ENCODE data around the gene AP1B1. TPM values are rescaled to one million over a fixed set of nuclear protein-coding genes. Genes with fewer than 3 reads are reported as not detected.
"Not testable (repeated sequence)": the region's sequence is repeated elsewhere in the genome, so short reads cannot be mapped to it uniquely, and the experiment has no call there.

Gene AP1B1
- total RNA-seq, 1 donor from 2014 or later, result 70.3 TPM

GRCh38 chr22:29345932-29346331 lies 42.4 kb downstream of the AP1B1 start:
- H3K27me3 ChIP-seq (ENCODE audit: low read depth), result no peaks in the 10 kb centered on the region
- H3K36me3 ChIP-seq, result peaks cover 99% of the 10 kb centered on the region
- ATAC-seq, result peak in 1 of 2 donors; percentile 27
- no peak overlapping the region for H3K4me3 ChIP-seq
- H3K4me1 ChIP-seq, result peaks cover 9% of the 10 kb centered on the region
- no peak for DNase-seq
- intact Hi-C loops (cut with DNase I), result no loop called here
- TF ChIP-seq CTCF (IDR thresholded peaks at IDR 0.05), result no peak
- H3K9me3 ChIP-seq, result no peaks in the 10 kb centered on the region
- no peak overlapping the region for H3K27ac ChIP-seq

DNA sequence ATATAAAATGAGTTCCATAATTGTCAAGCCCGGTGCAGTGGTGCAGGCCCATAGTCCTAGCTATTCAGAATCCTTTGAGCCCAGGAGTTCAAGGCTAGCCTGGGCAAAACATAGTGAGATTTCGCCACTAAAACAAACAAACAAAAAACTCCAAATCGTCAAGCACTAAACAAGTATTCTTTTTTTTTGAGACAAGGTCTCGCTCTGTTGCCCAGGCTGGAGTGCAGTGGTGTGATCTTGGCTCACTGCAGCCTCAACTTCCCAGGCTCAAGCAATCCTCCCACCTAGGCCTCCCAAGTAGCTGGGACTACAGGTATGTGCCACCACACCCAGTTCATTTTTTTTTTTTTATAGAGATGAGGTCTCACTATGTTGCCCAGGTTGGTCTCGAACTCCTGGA lies 43.5 kb downstream of the AP1B1 start:
- H3K27me3 ChIP-seq (ENCODE audit: low read depth); intact Hi-C loops (cut with DNase I); H3K27ac ChIP-seq; ATAC-seq; H3K4me1 ChIP-seq; H3K4me3 ChIP-seq; DNase-seq; H3K9me3 ChIP-seq: not testable (repeated sequence)
- H3K36me3 ChIP-seq, result peaks cover 99% of the 10 kb centered on the region

GRCh38 chr22:29344137-29344536 lies 44.2 kb downstream of the AP1B1 start:
- ATAC-seq, result peak; percentile 76 to 86
- DNase-seq, result peak; percentile 79
- Histone ChIP-seq H3K9me3 (no peaks in the 10 kb centered on the region), H3K4me3 (no peak overlapping the region), H3K27me3 (ENCODE audit: low read depth) (no peaks in the 10 kb centered on the region), H3K36me3 (peaks cover 99% of the 10 kb centered on the region), H3K27ac (no peak overlapping the region), H3K4me1 (peaks cover 9% of the 10 kb centered on the region)
- intact Hi-C loops (cut with DNase I), result no loop called here
- no peak for TF ChIP-seq CTCF (IDR thresholded peaks at IDR 0.05)

- H3K4me3 ChIP-seq, result no peak overlapping the region
- peak; percentile 75 for DNase-seq
- peaks cover 9% of the 10 kb centered on the region for H3K4me1 ChIP-seq
- H3K36me3 ChIP-seq, result peaks cover 99% of the 10 kb centered on the region
- ATAC-seq, result peak; percentile 65 to 73
- TF ChIP-seq CTCF (IDR thresholded peaks at IDR 0.05), result no peak
- intact Hi-C loops (cut with DNase I), result no loop called here
- H3K9me3 ChIP-seq, result no peaks in the 10 kb centered on the region
- no peaks in the 10 kb centered on the region for H3K27me3 ChIP-seq (ENCODE audit: low read depth)
- H3K27ac ChIP-seq, result no peak overlapping the region
Observed at GRCh38 chr22:29343313-29343805, 45.0 kb downstream of the AP1B1 start.

GRCh38 chr22:29342577-29343312 lies 45.6 kb downstream of the AP1B1 start:
- H3K4me1 ChIP-seq, result peaks cover 9% of the 10 kb centered on the region
- no peaks in the 10 kb centered on the region for H3K27me3 ChIP-seq (ENCODE audit: low read depth)
- no peak overlapping the region for H3K4me3 ChIP-seq
- DNase-seq (no peak), ATAC-seq (peak; percentile 13)
- H3K36me3 ChIP-seq, result peaks cover 99% of the 10 kb centered on the region
- intact Hi-C loops (cut with DNase I), result no loop called here
- H3K27ac ChIP-seq, result no peak overlapping the region
- H3K9me3 ChIP-seq, result no peaks in the 10 kb centered on the region
- TF ChIP-seq CTCF (IDR thresholded peaks at IDR 0.05), result no peak

DNA sequence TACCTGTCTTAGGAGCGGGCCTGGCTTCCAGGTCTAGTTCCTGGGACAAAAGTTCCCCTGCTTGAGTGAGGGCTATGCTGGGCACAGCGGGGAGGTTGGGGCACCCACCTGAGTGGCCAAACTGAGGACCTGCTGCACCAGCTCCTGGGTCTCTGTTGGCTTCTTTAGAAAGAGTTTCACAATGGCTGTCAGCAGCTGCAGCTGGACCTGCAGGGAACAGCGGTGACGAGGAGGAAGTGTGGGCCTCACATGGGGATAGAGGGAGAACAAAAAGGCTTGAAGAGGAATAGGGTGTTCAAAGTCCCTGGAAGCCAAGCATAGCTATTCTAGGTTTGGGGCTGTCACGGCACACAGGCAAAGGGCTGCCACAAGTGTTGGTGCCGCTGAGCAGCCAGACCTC lies 46.2 kb downstream of the AP1B1 start:
- DNase-seq (no peak), ATAC-seq (no peak)
- no peaks in the 10 kb centered on the region for H3K27me3 ChIP-seq (ENCODE audit: low read depth)
- no peak for TF ChIP-seq CTCF (IDR thresholded peaks at IDR 0.05)
- H3K4me3 ChIP-seq, result no peak overlapping the region
- no peaks in the 10 kb centered on the region for H3K9me3 ChIP-seq
- peaks cover 99% of the 10 kb centered on the region for H3K36me3 ChIP-seq
- H3K4me1 ChIP-seq, result peaks cover 9% of the 10 kb centered on the region
- intact Hi-C loops (cut with DNase I), result no loop called here
- peak overlapping the region; percentile 18 for H3K27ac ChIP-seq

Measured in lower lobe of right lung (tissue), 2 donors.